Thyroid gland (tissue), 4 donors: Measurements from ENCODE around the gene TIMM29. TPM values are rescaled to one million over a fixed set of nuclear protein-coding genes. Genes with fewer than 3 reads are reported as not detected.

Experiments
- DNase-seq, 2 donors: peaks; one replicate each; pipeline ENCODE4 v3.0.0-alpha.2; 2019
- H3K27ac ChIP-seq, 3 donors: fragments of 200-600 bp; sonication (generic); 1 replicate in 2 of 3; 2 replicates in 1 of 3; pipeline ENCODE4 v1.5.1; 2016 to 2019; ENCODE audit warnings: mild to moderate bottlenecking in 1 of 3, moderate library complexity in 1 of 3
- H3K27me3 ChIP-seq: fragments of 200-600 bp; sonication (generic); one replicate; pipeline ENCODE4 v1.5.1; 2019
- H3K36me3 ChIP-seq, 2 donors: fragments of 200-600 bp; sonication (generic); one replicate each; pipeline ENCODE4 v1.5.1; 2016 to 2019
- H3K4me1 ChIP-seq, 2 donors: fragments of 200-600 bp; sonication (generic); one replicate each; pipeline ENCODE4 v1.5.1; 2017 to 2019
- H3K4me3 ChIP-seq, 3 donors: fragments of 200-600 bp; sonication (generic); replicated peaks in 1 of 3; 1 replicate in 2 of 3; 2 replicates in 1 of 3; pipeline ENCODE4 v1.5.1; 2016; ENCODE audit warnings: mild to moderate bottlenecking in 1 of 3
- H3K9me3 ChIP-seq: fragments of 200-600 bp; sonication (generic); one replicate; pipeline ENCODE4 v1.5.1; 2017
- CTCF ChIP-seq, 6 experiments: fragments of 200-600 bp in 3 of 6; fragments of 450-650 bp in 3 of 6; sonication (generic) in 3 of 6; IDR thresholded peaks; one replicate each; pipeline ENCODE4 v1.5.1; 2016 to 2019; ENCODE audit warnings: antibody characterized with exemption in 6 of 6, mild to moderate bottlenecking in 2 of 6, inconsistent platforms in 1 of 6, moderate library complexity in 1 of 6
- POLR2A ChIP-seq, 2 donors: fragments of 450-650 bp; IDR thresholded peaks; one replicate each; pipeline ENCODE4 v1.6.1; 2017; ENCODE audit warnings: antibody characterized with exemption in 2 of 2, mild to moderate bottlenecking in 2 of 2, moderate library complexity in 1 of 2
- WGBS, 2 donors: methylation state at CpG; one replicate each; pipeline ENCODE4 v1.1.5; 2017; 5-methylcytosine and 5-hydroxymethylcytosine counted together
- intact Hi-C: fragments of 100-400 bp; cut with DNase I; formaldehyde crosslinking; loops from one replicate; pipeline ENCODE4 v1.15.1; 2023
- total RNA-seq, 4 donors: library from RNA; depleted of rRNA; stranded (reverse); fragments of >200 nt; gene quantifications; one replicate each; pipeline ENCODE4 v1.2.3, GENCODE V29; 2016

The TIMM29 gene
- total RNA-seq, 4 donors from 2014 or later, result 19.6 to 39.5 (median 33.4) TPM

GRCh38 chr19:10966809-10967208 is 38.2 kb downstream of the TIMM29 start:
- 67 to 71% methylated on average over 8 of the region's 8 CpGs for WGBS, 2 donors
- H3K4me1 ChIP-seq, result peaks cover 38 to 51% of the 10 kb centered on the region in 2 donors

GRCh38 chr19:10968527-10969135 is 40.0 kb downstream of the TIMM29 start:
- TF ChIP-seq CTCF (IDR thresholded peaks at IDR 0.05) (no peak), POLR2A (IDR thresholded peaks at IDR 0.05) (no peak)
- intact Hi-C loops, result no loop called here

More at GRCh38 chr19:10966809-10967208, 38.2 kb downstream of the TIMM29 start:
- H3K27me3 ChIP-seq, result no peaks in the 10 kb centered on the region
- no peaks in the 10 kb centered on the region for H3K9me3 ChIP-seq
- H3K27ac ChIP-seq, result peak overlapping the region in 2 of 3 donors; percentile 9 to 63
- no peaks in the 10 kb centered on the region for H3K36me3 ChIP-seq
- DNase-seq, result no peak
- H3K4me3 ChIP-seq, result no peak overlapping the region
- no peak for TF ChIP-seq CTCF (IDR thresholded peaks at IDR 0.05)
- no peak for TF ChIP-seq POLR2A (IDR thresholded peaks at IDR 0.05)
- intact Hi-C loops, result no loop called here

GRCh38 chr19:10971107-10971726 is 42.6 kb downstream of the TIMM29 start:
- 93 to 94% methylated on average over 8 of the region's 8 CpGs for WGBS, 2 donors

More at GRCh38 chr19:10968527-10969135, 40.0 kb downstream of the TIMM29 start:
- Histone ChIP-seq H3K9me3 (no peaks in the 10 kb centered on the region), H3K36me3 (no peaks in the 10 kb centered on the region), H3K27me3 (no peaks in the 10 kb centered on the region), H3K27ac (peak overlapping the region; percentile 52 to 72 (median 63)), H3K4me1 (peaks cover 26 to 33% of the 10 kb centered on the region in 2 donors), H3K4me3 (no peak overlapping the region)
- peak; percentile 81 to 82 for DNase-seq
- WGBS, 2 donors, result 28 to 41% methylated on average over 9 to 10 of the region's 10 CpGs

GRCh38 chr19:10975374-10976130 is 46.9 kb downstream of the TIMM29 start:
- Histone ChIP-seq H3K27ac (peak overlapping the region; percentile 59 to 71 (median 60)), H3K36me3 (no peaks in the 10 kb centered on the region), H3K4me1 (peaks cover 17 to 31% of the 10 kb centered on the region in 2 donors), H3K27me3 (no peaks in the 10 kb centered on the region), H3K9me3 (no peaks in the 10 kb centered on the region), H3K4me3 (no peak overlapping the region)
- WGBS, 2 donors, result 54 to 62% methylated on average over 19 of the region's 19 CpGs
- TF ChIP-seq CTCF (IDR thresholded peaks at IDR 0.05), result no peak
- no peak for TF ChIP-seq POLR2A (IDR thresholded peaks at IDR 0.05)
- intact Hi-C loops, result no loop called here
- DNase-seq, result peak; percentile 60 to 73

More at GRCh38 chr19:10971107-10971726, 42.6 kb downstream of the TIMM29 start:
- H3K27me3 ChIP-seq, result no peaks in the 10 kb centered on the region
- no peaks in the 10 kb centered on the region for H3K9me3 ChIP-seq
- no peak for TF ChIP-seq POLR2A (IDR thresholded peaks at IDR 0.05)
- no peak for TF ChIP-seq CTCF (IDR thresholded peaks at IDR 0.05)
- H3K36me3 ChIP-seq, result no peaks in the 10 kb centered on the region
- no peak overlapping the region for H3K27ac ChIP-seq
- DNase-seq, result no peak
- no peak overlapping the region for H3K4me3 ChIP-seq
- intact Hi-C loops, result no loop called here
- H3K4me1 ChIP-seq, result peaks cover 28 to 41% of the 10 kb centered on the region in 2 donors
